SK-N-SH treated with all-trans-retinoic acid at 6 μM for 48 hours (cell line): ENCODE results near the gene ID3.
"Not testable (repeated sequence)": the region's sequence is repeated elsewhere in the genome, so short reads cannot be mapped to it uniquely, and the experiment has no call there.

ENCODE experiments used
- ATAC-seq: fragments of 200-7000 bp; cut with Tn5 transposase; 3 replicates; pipeline ENCODE4 v1.9.1; 2020; ENCODE audit warnings: mild to moderate bottlenecking, moderate library complexity
- ARNTL ChIP-seq: fragments of 450-650 bp; formaldehyde crosslinking; IDR thresholded peaks from 2 replicates; pipeline ENCODE4 v1.5.0; 2020; ENCODE audit warnings: low read depth, mild to moderate bottlenecking, moderate library complexity, borderline replicate concordance
- BACH2 ChIP-seq: fragments of 250-450 bp; sonication (Bioruptor Pico); IDR thresholded peaks from 2 replicates; pipeline ENCODE4 v1.9.0; 2021; ENCODE audit warnings: mild to moderate bottlenecking, borderline replicate concordance
- CSDC2 ChIP-seq: fragments of 250-450 bp; sonication (Bioruptor Pico); IDR thresholded peaks from 2 replicates; pipeline ENCODE4 v1.5.0; 2020; ENCODE audit warnings: mild to moderate bottlenecking, moderate library complexity
- ESRRG ChIP-seq: fragments of 250-450 bp; sonication (Bioruptor Pico); IDR thresholded peaks from 2 replicates; pipeline ENCODE4 v1.6.1; 2021; ENCODE audit warnings: mild to moderate bottlenecking
- GLIS3 ChIP-seq: fragments of 250-450 bp; sonication (Bioruptor Pico); IDR thresholded peaks from 2 replicates; pipeline ENCODE4 v1.5.0; 2020; ENCODE audit warnings: mild to moderate bottlenecking, moderate library complexity
- ISL1 ChIP-seq: fragments of 250-450 bp; sonication (Bioruptor Pico); IDR thresholded peaks from 2 replicates; pipeline ENCODE4 v2.1.2; 2022; ENCODE audit warnings: mild to moderate bottlenecking, moderate library complexity
- OSR1 ChIP-seq: fragments of 250-450 bp; sonication (Bioruptor Pico); IDR thresholded peaks from 2 replicates; pipeline ENCODE4 v1.8.0; 2022; ENCODE audit warnings: moderate library complexity, mild to moderate bottlenecking, inconsistent platforms
- PPARA ChIP-seq: fragments of 250-450 bp; sonication (Bioruptor Pico); IDR thresholded peaks from 2 replicates; pipeline ENCODE4 v1.5.0; 2020; ENCODE audit warnings: mild to moderate bottlenecking, borderline replicate concordance
- RARB ChIP-seq: fragments of 250-450 bp; sonication (Bioruptor Pico); IDR thresholded peaks from 2 replicates; pipeline ENCODE4 v1.8.0; 2021; ENCODE audit warnings: mild to moderate bottlenecking, moderate library complexity
- SNAI2 ChIP-seq: fragments of 250-450 bp; sonication (Bioruptor Pico); IDR thresholded peaks from 2 replicates; pipeline ENCODE4 v1.5.0; 2020; ENCODE audit warnings: mild to moderate bottlenecking, moderate library complexity
- TCF4 ChIP-seq: fragments of 250-450 bp; sonication (Bioruptor Pico); IDR thresholded peaks from 2 replicates; pipeline ENCODE4 v1.8.0; 2021; ENCODE audit warnings: mild to moderate bottlenecking, moderate library complexity, borderline replicate concordance
- TOX ChIP-seq: fragments of 250-450 bp; sonication (Bioruptor Pico); IDR thresholded peaks from 2 replicates; pipeline ENCODE4 v1.8.0; 2021; ENCODE audit warnings: mild to moderate bottlenecking, moderate library complexity, borderline replicate concordance
- TSHZ2 ChIP-seq: fragments of 250-450 bp; sonication (Bioruptor Pico); IDR thresholded peaks from 2 replicates; pipeline ENCODE4 v1.5.0; 2020; ENCODE audit warnings: mild to moderate bottlenecking, moderate library complexity
- ZC3H10 ChIP-seq: fragments of 250-450 bp; sonication (Bioruptor Pico); IDR thresholded peaks from 2 replicates; pipeline ENCODE4 v1.5.1; 2021; ENCODE audit warnings: mild to moderate bottlenecking, moderate library complexity
- ZFP3 ChIP-seq: fragments of 250-450 bp; sonication (Bioruptor Pico); IDR thresholded peaks from 2 replicates; pipeline ENCODE4 v1.5.0; 2020; ENCODE audit warnings: mild to moderate bottlenecking, moderate library complexity
- ZNF565 ChIP-seq: fragments of 450-650 bp; formaldehyde crosslinking; conservative IDR thresholded peaks from 2 replicates; pipeline ENCODE4 v1.5.0; 2020; ENCODE audit warnings: low read depth, mild to moderate bottlenecking, moderate library complexity
- ZNF70 ChIP-seq: fragments of 450-650 bp; formaldehyde crosslinking; IDR thresholded peaks from 2 replicates; pipeline ENCODE4 v1.5.0; 2020; ENCODE audit warnings: mild to moderate bottlenecking, moderate library complexity
- ZNF8 ChIP-seq: fragments of 450-650 bp; formaldehyde crosslinking; IDR thresholded peaks from 2 replicates; pipeline ENCODE4 v1.5.0; 2020; ENCODE audit warnings: mild to moderate bottlenecking, moderate library complexity
- TF ChIP-seq, protein P1 (sequence below): fragments of 250-450 bp; sonication (Bioruptor Pico); IDR thresholded peaks from 2 replicates; pipeline ENCODE4 v1.8.0; 2021; ENCODE audit warnings: low read depth, mild to moderate bottlenecking, moderate library complexity, borderline replicate concordance
- TF ChIP-seq, protein P2 (sequence below): fragments of 250-450 bp; sonication (Bioruptor Pico); IDR thresholded peaks from 2 replicates; pipeline ENCODE4 v1.5.1; 2020; ENCODE audit warnings: low read depth, mild to moderate bottlenecking, moderate library complexity
- TF ChIP-seq, protein P3 (sequence below): fragments of 250-450 bp; sonication (Bioruptor Pico); IDR thresholded peaks from 2 replicates; pipeline ENCODE4 v1.5.1; 2021; ENCODE audit warnings: mild to moderate bottlenecking, moderate library complexity

The ID3 gene

GRCh38 chr1:23589585-23589986 is 30.3 kb upstream of the ID3 start:
- no peak for ATAC-seq

GRCh38 chr1:23588749-23589548 is 29.6 kb upstream of the ID3 start:
- ATAC-seq, result no peak
- TF ChIP-seq CSDC2 (CRISPR knock-in tag) (no peak), ZNF565 (CRISPR knock-in tag) (no peak), ZFP3 (CRISPR knock-in tag) (no peak), GLIS3 (CRISPR knock-in tag) (no peak), ZC3H10 (CRISPR knock-in tag) (no peak), BACH2 (CRISPR knock-in tag) (no peak), RARB (CRISPR knock-in tag) (no peak), TOX (CRISPR knock-in tag) (no peak), ARNTL (CRISPR knock-in tag) (no peak), PPARA (CRISPR knock-in tag) (no peak), TSHZ2 (CRISPR knock-in tag) (no peak), ZNF70 (CRISPR knock-in tag) (no peak)
- TF ChIP-seq, protein P1, sequence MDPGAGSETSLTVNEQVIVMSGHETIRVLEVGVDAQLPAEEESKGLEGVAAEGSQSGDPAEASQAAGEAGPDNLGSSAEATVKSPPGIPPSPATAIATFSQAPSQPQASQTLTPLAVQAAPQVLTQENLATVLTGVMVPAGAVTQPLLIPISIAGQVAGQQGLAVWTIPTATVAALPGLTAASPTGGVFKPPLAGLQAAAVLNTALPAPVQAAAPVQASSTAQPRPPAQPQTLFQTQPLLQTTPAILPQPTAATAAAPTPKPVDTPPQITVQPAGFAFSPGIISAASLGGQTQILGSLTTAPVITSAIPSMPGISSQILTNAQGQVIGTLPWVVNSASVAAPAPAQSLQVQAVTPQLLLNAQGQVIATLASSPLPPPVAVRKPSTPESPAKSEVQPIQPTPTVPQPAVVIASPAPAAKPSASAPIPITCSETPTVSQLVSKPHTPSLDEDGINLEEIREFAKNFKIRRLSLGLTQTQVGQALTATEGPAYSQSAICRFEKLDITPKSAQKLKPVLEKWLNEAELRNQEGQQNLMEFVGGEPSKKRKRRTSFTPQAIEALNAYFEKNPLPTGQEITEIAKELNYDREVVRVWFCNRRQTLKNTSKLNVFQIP, result no peak
- TF ChIP-seq, protein P2, sequence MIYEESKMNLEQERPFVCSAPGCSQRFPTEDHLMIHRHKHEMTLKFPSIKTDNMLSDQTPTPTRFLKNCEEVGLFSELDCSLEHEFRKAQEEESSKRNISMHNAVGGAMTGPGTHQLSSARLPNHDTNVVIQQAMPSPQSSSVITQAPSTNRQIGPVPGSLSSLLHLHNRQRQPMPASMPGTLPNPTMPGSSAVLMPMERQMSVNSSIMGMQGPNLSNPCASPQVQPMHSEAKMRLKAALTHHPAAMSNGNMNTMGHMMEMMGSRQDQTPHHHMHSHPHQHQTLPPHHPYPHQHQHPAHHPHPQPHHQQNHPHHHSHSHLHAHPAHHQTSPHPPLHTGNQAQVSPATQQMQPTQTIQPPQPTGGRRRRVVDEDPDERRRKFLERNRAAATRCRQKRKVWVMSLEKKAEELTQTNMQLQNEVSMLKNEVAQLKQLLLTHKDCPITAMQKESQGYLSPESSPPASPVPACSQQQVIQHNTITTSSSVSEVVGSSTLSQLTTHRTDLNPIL, result no peak
- TF ChIP-seq, protein P3, sequence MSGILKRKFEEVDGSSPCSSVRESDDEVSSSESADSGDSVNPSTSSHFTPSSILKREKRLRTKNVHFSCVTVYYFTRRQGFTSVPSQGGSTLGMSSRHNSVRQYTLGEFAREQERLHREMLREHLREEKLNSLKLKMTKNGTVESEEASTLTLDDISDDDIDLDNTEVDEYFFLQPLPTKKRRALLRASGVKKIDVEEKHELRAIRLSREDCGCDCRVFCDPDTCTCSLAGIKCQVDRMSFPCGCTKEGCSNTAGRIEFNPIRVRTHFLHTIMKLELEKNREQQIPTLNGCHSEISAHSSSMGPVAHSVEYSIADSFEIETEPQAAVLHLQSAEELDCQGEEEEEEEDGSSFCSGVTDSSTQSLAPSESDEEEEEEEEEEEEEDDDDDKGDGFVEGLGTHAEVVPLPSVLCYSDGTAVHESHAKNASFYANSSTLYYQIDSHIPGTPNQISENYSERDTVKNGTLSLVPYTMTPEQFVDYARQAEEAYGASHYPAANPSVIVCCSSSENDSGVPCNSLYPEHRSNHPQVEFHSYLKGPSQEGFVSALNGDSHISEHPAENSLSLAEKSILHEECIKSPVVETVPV (CRISPR knock-in tag), result no peak

More at GRCh38 chr1:23589585-23589986, 30.3 kb upstream of the ID3 start:
- TF ChIP-seq ZNF70 (CRISPR knock-in tag), result no peak
- no peak for TF ChIP-seq ZNF8 (CRISPR knock-in tag)
- no peak for TF ChIP-seq ISL1 (CRISPR knock-in tag)
- no peak for TF ChIP-seq RARB (CRISPR knock-in tag)
- TF ChIP-seq BACH2 (CRISPR knock-in tag), result no peak
- no peak for TF ChIP-seq SNAI2 (CRISPR knock-in tag)
- TF ChIP-seq, all 23 proteins: peak for 0

- peak; percentile 45 for TF ChIP-seq ISL1 (CRISPR knock-in tag)
- TF ChIP-seq TCF4 (CRISPR knock-in tag), result no peak
- TF ChIP-seq BACH2 (CRISPR knock-in tag), result no peak
- TF ChIP-seq TSHZ2 (CRISPR knock-in tag), result no peak
- no peak for TF ChIP-seq ESRRG
- TF ChIP-seq, protein P3 (CRISPR knock-in tag), result no peak
- TF ChIP-seq, protein P2, result 0 out of 2 replicates have a peak, but pooled peaks have one; percentile 17
- TF ChIP-seq OSR1 (CRISPR knock-in tag), result no peak
- TF ChIP-seq ZFP3 (CRISPR knock-in tag), result peak; percentile 66; the same call in 1 of the 2 replicates
- TF ChIP-seq, all 23 proteins: peak for 3
- peak; percentile 87 for ATAC-seq
These were observed 26.2 kb upstream of the ID3 start for GRCh38 chr1:23585321-23586022.

GRCh38 chr1:23583727-23584126 is 24.4 kb upstream of the ID3 start:
- not testable (repeated sequence) for ATAC-seq
